Endothelial cell of umbilical vein (primary cell): ENCODE data around the gene KISS1R. TPM values are rescaled to one million over a fixed set of nuclear protein-coding genes. Genes with fewer than 3 reads are reported as not detected.

Source experiments
- BruUV-seq: library from RNA; stranded (reverse); fragments of 400-500 nt; replicated peaks from 2 replicates; lab custom pipeline; 2021; lab: Mats Ljungman, UMichigan
- CTCF ChIA-PET: fragments of 300-600, 350-600 bp; sonication (Branson Sonifier 250); formaldehyde crosslinking; loops from one replicate; lab custom pipeline; 2021; ENCODE audit warnings: antibody characterized with exemption, inconsistent platforms; lab: Charles Lee
- POLR2A ChIA-PET: fragments of 300-600, 350-600 bp; sonication (Branson Sonifier 250); formaldehyde crosslinking; loops from one replicate; lab custom pipeline; 2021; ENCODE audit warnings: antibody characterized with exemption, inconsistent platforms; lab: Charles Lee
- DNase-seq: peaks from one replicate; pipeline ENCODE4 v3.0.0-alpha.2; 2011; ENCODE audit warnings: low read depth, low spot score
- FAIRE-seq: peaks from 2 replicates; lab custom pipeline; 2011; peaks lifted over from hg19 to GRCh38; lab: Jason Lieb, UNC
- H2AFZ ChIP-seq: 2 replicates; pipeline ENCODE4 v1.6.0; 2012; ENCODE audit warnings: low read depth, low read length, control low read depth, inconsistent platforms
- H3K27ac ChIP-seq: 2 replicates; pipeline ENCODE4 v1.5.1; 2011; ENCODE audit warnings: low read depth, mild to moderate bottlenecking, control low read depth, low read length, moderate library complexity; ENCODE audit not compliant: insufficient read depth
- H3K27me3 ChIP-seq, 2 experiments: 2 replicates each; pipeline versions ENCODE4 v1.6.0 to v1.6.1; 2011; ENCODE audit warnings: low read length in 2 of 2, mixed read lengths in 1 of 2; ENCODE audit not compliant: control insufficient read depth in 2 of 2, insufficient read depth in 2 of 2
- H3K36me3 ChIP-seq, 2 experiments: 2 replicates in 1 of 2; 3 replicates in 1 of 2; pipeline ENCODE4 v1.5.1; 2011; ENCODE audit warnings: low read length in 2 of 2, mild to moderate bottlenecking in 1 of 2, moderate library complexity in 1 of 2; ENCODE audit not compliant: control insufficient read depth in 2 of 2, insufficient read depth in 2 of 2; ENCODE audit errors: extremely low read depth in 1 of 2
- H3K4me1 ChIP-seq: 3 replicates; pipeline ENCODE4 v1.5.1; 2011; ENCODE audit warnings: mild to moderate bottlenecking, low read length; ENCODE audit not compliant: control insufficient read depth, insufficient read depth; ENCODE audit errors: extremely low read depth
- H3K4me2 ChIP-seq: 2 replicates; pipeline ENCODE4 v1.6.1; 2011; ENCODE audit warnings: low read length, control low read depth, mixed read lengths; ENCODE audit not compliant: insufficient read depth
- H3K4me3 ChIP-seq, 3 experiments: fragments of 200-600 bp in 1 of 3; sonication (generic), shearing (Covaris generic) in 1 of 3; replicated peaks in 1 of 3; 2 replicates each; pipeline ENCODE4 v1.5.1; 2011 to 2016; ENCODE audit warnings: control low read depth in 3 of 3, low read length in 3 of 3, mild to moderate bottlenecking in 2 of 3, inconsistent platforms in 1 of 3, low read depth in 1 of 3, moderate library complexity in 1 of 3; ENCODE audit not compliant: insufficient read depth in 1 of 3
- H3K79me2 ChIP-seq: 2 replicates; pipeline ENCODE4 v1.6.0; 2012; ENCODE audit warnings: low read length, inconsistent platforms; ENCODE audit not compliant: control insufficient read depth, insufficient read depth
- H3K9ac ChIP-seq: replicated peaks from 2 replicates; pipeline ENCODE3; 2011; ENCODE audit warnings: low read length, control low read depth; ENCODE audit not compliant: insufficient read depth; ENCODE audit errors: extremely low read depth
- H3K9me1 ChIP-seq: replicated peaks from 3 replicates; pipeline ENCODE4 v1.6.0; 2011; ENCODE audit warnings: mild to moderate bottlenecking, low read length; ENCODE audit not compliant: control insufficient read depth, insufficient read depth; ENCODE audit errors: extremely low read depth
- H3K9me3 ChIP-seq: replicated peaks from 2 replicates; pipeline ENCODE4 v1.5.1; 2012; ENCODE audit warnings: low read length, inconsistent platforms; ENCODE audit not compliant: control insufficient read depth, insufficient read depth
- H4K20me1 ChIP-seq: replicated peaks from 2 replicates; pipeline ENCODE3; 2011; ENCODE audit warnings: mild to moderate bottlenecking, low read length; ENCODE audit not compliant: control insufficient read depth, insufficient read depth; ENCODE audit errors: extremely low read depth
- EZH2 ChIP-seq: IDR thresholded peaks from 2 replicates; pipeline ENCODE4 v1.6.1; 2012; ENCODE audit warnings: borderline replicate concordance, low read depth, mild to moderate bottlenecking, moderate library complexity, low read length, inconsistent platforms; ENCODE audit not compliant: severe bottlenecking
- FOS ChIP-seq: IDR thresholded peaks from 2 replicates; pipeline ENCODE4 v1.6.1; 2011; ENCODE audit warnings: mild to moderate bottlenecking, low read length, moderate library complexity, borderline replicate concordance; ENCODE audit not compliant: insufficient read depth
- GATA2 ChIP-seq: IDR thresholded peaks from 2 replicates; pipeline ENCODE4 v1.7.0; 2011; ENCODE audit warnings: low read depth, mild to moderate bottlenecking, moderate library complexity, mixed read lengths, low read length; ENCODE audit not compliant: insufficient read length, insufficient read depth
- JUN ChIP-seq: IDR thresholded peaks from 2 replicates; pipeline ENCODE4 v1.6.1; 2011; ENCODE audit warnings: borderline replicate concordance, low read depth; ENCODE audit not compliant: insufficient read length, insufficient read depth
- MYC ChIP-seq: IDR thresholded peaks from one replicate; pipeline ENCODE4 v1.6.1; 2011; ENCODE audit warnings: mild to moderate bottlenecking, low read depth, low read length
- POLR2A ChIP-seq: IDR thresholded peaks from 2 replicates; pipeline ENCODE4 v1.6.1; 2012; ENCODE audit warnings: low read depth, mild to moderate bottlenecking, control low read depth, low read length
- POLR2AphosphoS5 ChIP-seq: IDR thresholded peaks from 2 replicates; pipeline ENCODE4 v1.6.1; 2012; ENCODE audit warnings: low read depth, mild to moderate bottlenecking, control low read depth, low read length, moderate library complexity; ENCODE audit not compliant: insufficient read depth
- dilution Hi-C: fragments of 300-500 bp; cut with MboI; formaldehyde crosslinking; loops from one replicate; pipeline ENCODE4 v1.15.0; 2019; ENCODE audit warnings: low sequenced_read_pairs; ENCODE audit not compliant: extremely low pct_ligation_motif_present
- intact Hi-C: fragments of 100-400 bp; cut with micrococcal nuclease; formaldehyde crosslinking; loops from one replicate; pipeline ENCODE4 v1.10.0; 2022
- polyA plus RNA-seq, 4 experiments: library from polyadenylated mRNA; depleted of rRNA in 3 of 4; stranded (reverse) in 3 of 4; unstranded in 1 of 4; fragments of >200 nt; gene quantifications; 2 replicates each; pipeline versions ENCODE4 v1.2.1 to v1.2.3, GENCODE V29; 2011 to 2012; ENCODE audit warnings: missing spikeins in 1 of 4
- total RNA-seq: library from RNA; stranded (reverse); gene quantifications from 2 replicates; pipeline ENCODE4 v1.2.3, GENCODE V29; 2021
- TF ChIP-seq, protein P1 (sequence below): IDR thresholded peaks from 2 replicates; pipeline ENCODE4 v1.6.1; 2011; ENCODE audit not compliant: insufficient read depth, insufficient read length
- TF ChIP-seq, protein P2 (sequence below), 2 donors: IDR thresholded peaks; 1 replicate in 1 of 2; 2 replicates in 1 of 2; pipeline ENCODE4 v1.5.1; 2011; ENCODE audit warnings: low read length in 2 of 2, mild to moderate bottlenecking in 2 of 2, moderate library complexity in 2 of 2, control low read depth in 1 of 2, inconsistent platforms in 1 of 2, low read depth in 1 of 2; ENCODE audit not compliant: insufficient read depth in 1 of 2; ENCODE audit errors: extremely low read depth in 1 of 2

KISS1R gene
- total and polyA plus RNA-seq, 2 donors (not counting 3 experiments of a cell fraction or from before 2014, with no cell fraction given) = not detected

DNA sequence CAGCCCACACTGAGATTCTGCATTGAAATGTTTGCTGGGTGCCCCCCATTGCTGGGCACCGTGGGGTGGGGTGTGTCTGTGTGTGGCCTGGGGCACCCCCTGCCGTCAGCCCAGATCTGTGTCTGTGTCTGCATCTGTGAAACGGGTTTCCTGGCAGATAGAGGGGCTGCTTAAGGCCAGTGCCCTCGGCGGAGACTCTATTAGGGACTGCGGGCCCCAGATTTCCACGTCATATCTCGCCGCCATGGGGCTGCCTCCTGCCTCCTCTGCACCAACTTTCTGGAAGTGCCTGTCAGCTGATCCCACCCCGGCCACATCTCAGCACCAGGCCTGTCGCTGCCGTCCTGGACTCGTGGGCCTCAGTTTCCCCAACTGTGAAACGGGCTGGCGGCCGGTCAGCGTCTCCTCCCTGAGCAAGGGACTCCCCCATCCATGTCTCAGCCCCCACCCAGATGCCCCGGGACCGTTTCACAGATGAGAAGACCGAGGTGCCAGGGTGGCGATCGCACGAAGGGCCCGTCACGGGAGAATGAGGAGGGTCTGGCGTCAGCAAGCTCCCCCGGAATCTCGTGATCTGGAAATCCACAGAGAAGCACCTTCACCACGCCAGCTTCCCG lies 30.1 kb downstream of the KISS1R start:
- CTCF ChIA-PET = no interaction called here
- H2AFZ ChIP-seq = no peak overlapping the region
- H3K36me3 ChIP-seq = no peaks in the 10 kb centered on the region
- H4K20me1 ChIP-seq = no peaks in the 10 kb centered on the region
- no TSS peak for BruUV-seq
- H3K79me2 ChIP-seq = no peaks in the 10 kb centered on the region
- no peaks in the 10 kb centered on the region for H3K9me1 ChIP-seq
- no peak overlapping the region for H3K4me2 ChIP-seq
- H3K4me1 ChIP-seq = peaks cover 4% of the 10 kb centered on the region
- no peak for FAIRE-seq
- H3K27me3 ChIP-seq = no peaks in the 10 kb centered on the region
- H3K9ac ChIP-seq = no peak overlapping the region
- dilution Hi-C loops = no loop called here
- H3K4me3 ChIP-seq = no peak overlapping the region
- POLR2A ChIA-PET = no interaction called here
- intact Hi-C loops = no loop called here
- no peaks in the 10 kb centered on the region for H3K9me3 ChIP-seq
- no peak for TF ChIP-seq JUN
- no peak overlapping the region for H3K27ac ChIP-seq
- no peak for DNase-seq

DNA sequence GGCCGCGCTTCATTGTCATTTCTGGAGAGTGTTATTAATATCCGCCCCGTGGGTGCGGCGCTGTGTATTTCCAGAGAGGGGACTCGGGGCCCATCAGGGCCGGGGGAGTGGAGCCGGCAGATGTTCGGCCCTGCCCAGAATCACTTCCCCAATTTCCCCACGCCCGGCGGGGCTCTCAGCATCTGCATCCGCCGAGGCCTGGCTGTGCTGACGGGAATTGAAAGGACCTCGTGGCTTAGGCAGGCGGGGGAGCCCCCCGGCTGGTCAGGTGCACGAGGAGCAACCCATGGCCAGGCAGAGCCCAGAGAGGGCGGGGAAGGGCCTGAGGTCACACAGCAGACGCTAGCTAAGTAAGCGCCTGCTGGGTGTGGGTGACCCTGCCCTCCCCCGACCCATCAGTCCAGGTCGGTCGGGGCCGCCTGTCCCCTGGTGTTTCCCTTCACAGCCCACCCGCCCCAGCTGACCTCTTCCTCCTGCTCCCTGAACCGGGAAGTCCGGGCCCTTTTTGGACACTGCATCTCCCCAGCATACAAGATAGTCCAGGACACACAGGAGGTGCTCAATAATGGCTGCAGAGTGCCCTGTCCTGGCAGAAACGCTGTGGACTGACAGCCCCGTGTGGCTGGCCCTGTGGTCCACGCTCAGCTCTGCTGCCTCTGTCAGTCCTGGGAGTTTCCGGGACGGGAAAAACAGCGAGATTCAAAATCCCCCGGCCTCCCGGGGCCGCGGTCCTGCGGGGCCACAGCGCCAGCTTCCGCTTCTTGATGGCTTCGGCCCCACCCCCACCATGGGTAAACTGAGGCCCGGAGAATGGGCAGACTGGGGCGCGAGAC lies 30.8 kb downstream of the KISS1R start:
- Histone ChIP-seq H3K9ac (no peak overlapping the region), H3K36me3 (no peaks in the 10 kb centered on the region), H4K20me1 (no peaks in the 10 kb centered on the region), H3K79me2 (no peaks in the 10 kb centered on the region), H3K27me3 (no peaks in the 10 kb centered on the region), H3K4me3 (no peak overlapping the region), H3K27ac (no peak overlapping the region), H3K9me3 (no peaks in the 10 kb centered on the region), H2AFZ (no peak overlapping the region), H3K9me1 (no peaks in the 10 kb centered on the region), H3K4me1 (peaks cover 2% of the 10 kb centered on the region), H3K4me2 (no peak overlapping the region)
- POLR2A ChIA-PET = interaction anchor here (0.8 kb wide), 1 partner anchor 424 kb away, joined by 5 read pairs; no protein-coding TSS in a partner anchor
- no peak for FAIRE-seq
- dilution Hi-C loops (no loop called here), intact Hi-C loops (no loop called here)
- CTCF ChIA-PET = no interaction called here
- DNase-seq = no peak
- TF ChIP-seq POLR2A (no peak), MYC (no peak), FOS (no peak), EZH2 (no peak), JUN (no peak), POLR2AphosphoS5 (no peak), GATA2 (no peak)
- TF ChIP-seq, protein P1, sequence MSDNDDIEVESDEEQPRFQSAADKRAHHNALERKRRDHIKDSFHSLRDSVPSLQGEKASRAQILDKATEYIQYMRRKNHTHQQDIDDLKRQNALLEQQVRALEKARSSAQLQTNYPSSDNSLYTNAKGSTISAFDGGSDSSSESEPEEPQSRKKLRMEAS = no peak
- TF ChIP-seq, protein P2, sequence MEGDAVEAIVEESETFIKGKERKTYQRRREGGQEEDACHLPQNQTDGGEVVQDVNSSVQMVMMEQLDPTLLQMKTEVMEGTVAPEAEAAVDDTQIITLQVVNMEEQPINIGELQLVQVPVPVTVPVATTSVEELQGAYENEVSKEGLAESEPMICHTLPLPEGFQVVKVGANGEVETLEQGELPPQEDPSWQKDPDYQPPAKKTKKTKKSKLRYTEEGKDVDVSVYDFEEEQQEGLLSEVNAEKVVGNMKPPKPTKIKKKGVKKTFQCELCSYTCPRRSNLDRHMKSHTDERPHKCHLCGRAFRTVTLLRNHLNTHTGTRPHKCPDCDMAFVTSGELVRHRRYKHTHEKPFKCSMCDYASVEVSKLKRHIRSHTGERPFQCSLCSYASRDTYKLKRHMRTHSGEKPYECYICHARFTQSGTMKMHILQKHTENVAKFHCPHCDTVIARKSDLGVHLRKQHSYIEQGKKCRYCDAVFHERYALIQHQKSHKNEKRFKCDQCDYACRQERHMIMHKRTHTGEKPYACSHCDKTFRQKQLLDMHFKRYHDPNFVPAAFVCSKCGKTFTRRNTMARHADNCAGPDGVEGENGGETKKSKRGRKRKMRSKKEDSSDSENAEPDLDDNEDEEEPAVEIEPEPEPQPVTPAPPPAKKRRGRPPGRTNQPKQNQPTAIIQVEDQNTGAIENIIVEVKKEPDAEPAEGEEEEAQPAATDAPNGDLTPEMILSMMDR (IDR thresholded peaks at IDR 0.05; ENCODE audit: extremely low read depth in 1 of 2, insufficient read depth in 1 of 2, low read depth in 1 of 2, low read length in 2 of 2) = no peak
- no TSS peak for BruUV-seq
